ENCODE data around the gene TMEM178B. TPM values are rescaled to one million over a fixed set of nuclear protein-coding genes. Genes with fewer than 3 reads are reported as not detected.

The TMEM178B gene
- total and polyA plus RNA-seq, 2 experiments from 2014 or later: 0.24 to 0.30 TPM

- no peak overlapping the region for H2AFZ ChIP-seq
- WGBS (ENCODE audit: low lambda C conversion rate, missing lambda C conversion rate): 86% methylated on average over 7 of the region's 7 CpGs
- H3K9me3 ChIP-seq (ENCODE audit: low read depth): no peaks in the 10 kb centered on the region
- no peaks in the 10 kb centered on the region for H4K20me1 ChIP-seq (ENCODE audit: insufficient read depth, poor library complexity, severe bottlenecking)
- H3K36me3 ChIP-seq (replicated peaks; ENCODE audit: insufficient read depth, low read depth): no peaks in the 10 kb centered on the region
- no peak for DNase-seq (ENCODE audit: low spot score)
- no peaks in the 10 kb centered on the region for H3K79me2 ChIP-seq
- H3K4me1 ChIP-seq (ENCODE audit: insufficient read depth): no peaks in the 10 kb centered on the region
- H3K27me3 ChIP-seq: peaks cover 12% of the 10 kb centered on the region
- H3K27ac ChIP-seq: no peak overlapping the region
- no peak overlapping the region for H3K4me3 ChIP-seq
- TF ChIP-seq CTCF (IDR thresholded peaks at IDR 0.05; ENCODE audit: poor library complexity) (no peak), EZH2 (IDR thresholded peaks at IDR 0.05; ENCODE audit: borderline replicate concordance) (no peak), EZH2phosphoT487 (IDR thresholded peaks at IDR 0.05; ENCODE audit: low read depth, severe bottlenecking, unreplicated experiment) (no peak)
- H3K9me2 ChIP-seq (replicated peaks; ENCODE audit: insufficient read depth): no peaks in the 10 kb centered on the region
- no peak overlapping the region for H3K4me2 ChIP-seq
Observed at GRCh38 chr7:141288626-141289025, 214.8 kb downstream of the TMEM178B start.

- Histone ChIP-seq H3K79me2 (no peaks in the 10 kb centered on the region), H3K9me3 (ENCODE audit: low read depth) (no peaks in the 10 kb centered on the region), H3K4me1 (ENCODE audit: insufficient read depth) (no peaks in the 10 kb centered on the region), H3K27me3 (peaks cover 12% of the 10 kb centered on the region), H3K4me2 (no peak overlapping the region), H2AFZ (no peak overlapping the region), H4K20me1 (ENCODE audit: insufficient read depth, poor library complexity, severe bottlenecking) (no peaks in the 10 kb centered on the region), H3K9me2 (replicated peaks; ENCODE audit: insufficient read depth) (no peaks in the 10 kb centered on the region), H3K36me3 (replicated peaks; ENCODE audit: insufficient read depth, low read depth) (no peaks in the 10 kb centered on the region), H3K27ac (no peak overlapping the region), H3K4me3 (no peak overlapping the region)
- no peak for TF ChIP-seq EZH2phosphoT487 (IDR thresholded peaks at IDR 0.05; ENCODE audit: low read depth, severe bottlenecking, unreplicated experiment)
- TF ChIP-seq EZH2 (IDR thresholded peaks at IDR 0.05; ENCODE audit: borderline replicate concordance): no peak
- no peak for TF ChIP-seq CTCF (IDR thresholded peaks at IDR 0.05; ENCODE audit: poor library complexity)
- WGBS (ENCODE audit: low lambda C conversion rate, missing lambda C conversion rate): 91% methylated on average over 8 of the region's 8 CpGs
- DNase-seq (ENCODE audit: low spot score): no peak
Observed at GRCh38 chr7:141290365-141290764, 216.5 kb downstream of the TMEM178B start.

- Histone ChIP-seq H3K4me1 (ENCODE audit: insufficient read depth) (no peaks in the 10 kb centered on the region), H3K79me2 (no peaks in the 10 kb centered on the region), H3K36me3 (replicated peaks; ENCODE audit: insufficient read depth, low read depth) (no peaks in the 10 kb centered on the region), H3K27me3 (peaks cover 12% of the 10 kb centered on the region), H3K4me2 (no peak overlapping the region), H4K20me1 (ENCODE audit: insufficient read depth, poor library complexity, severe bottlenecking) (no peaks in the 10 kb centered on the region), H3K4me3 (no peak overlapping the region), H2AFZ (no peak overlapping the region), H3K9me3 (ENCODE audit: low read depth) (no peaks in the 10 kb centered on the region), H3K9me2 (replicated peaks; ENCODE audit: insufficient read depth) (no peaks in the 10 kb centered on the region), H3K27ac (no peak overlapping the region)
- TF ChIP-seq EZH2 (IDR thresholded peaks at IDR 0.05; ENCODE audit: borderline replicate concordance): no peak
- no peak for TF ChIP-seq EZH2phosphoT487 (IDR thresholded peaks at IDR 0.05; ENCODE audit: low read depth, severe bottlenecking, unreplicated experiment)
- TF ChIP-seq CTCF (IDR thresholded peaks at IDR 0.05; ENCODE audit: poor library complexity): no peak
- DNase-seq (ENCODE audit: low spot score): no peak
- WGBS (ENCODE audit: low lambda C conversion rate, missing lambda C conversion rate): 89% methylated on average over 7 of the region's 7 CpGs
Observed at GRCh38 chr7:141290973-141291372, 217.1 kb downstream of the TMEM178B start.

- peaks cover 12% of the 10 kb centered on the region for H3K27me3 ChIP-seq
- no peaks in the 10 kb centered on the region for H3K36me3 ChIP-seq (replicated peaks; ENCODE audit: insufficient read depth, low read depth)
- no peak for TF ChIP-seq EZH2phosphoT487 (IDR thresholded peaks at IDR 0.05; ENCODE audit: low read depth, severe bottlenecking, unreplicated experiment)
- no peak for TF ChIP-seq EZH2 (IDR thresholded peaks at IDR 0.05; ENCODE audit: borderline replicate concordance)
- TF ChIP-seq CTCF (IDR thresholded peaks at IDR 0.05; ENCODE audit: poor library complexity): no peak
- no peaks in the 10 kb centered on the region for H4K20me1 ChIP-seq (ENCODE audit: insufficient read depth, poor library complexity, severe bottlenecking)
- no peaks in the 10 kb centered on the region for H3K79me2 ChIP-seq
- no peak overlapping the region for H2AFZ ChIP-seq
- no peak for DNase-seq (ENCODE audit: low spot score)
- 75% methylated on average over 2 of the region's 2 CpGs for WGBS (ENCODE audit: low lambda C conversion rate, missing lambda C conversion rate)
- no peak overlapping the region for H3K4me2 ChIP-seq
- no peaks in the 10 kb centered on the region for H3K4me1 ChIP-seq (ENCODE audit: insufficient read depth)
- no peak overlapping the region for H3K4me3 ChIP-seq
- H3K27ac ChIP-seq: no peak overlapping the region
- H3K9me2 ChIP-seq (replicated peaks; ENCODE audit: insufficient read depth): no peaks in the 10 kb centered on the region
- H3K9me3 ChIP-seq (ENCODE audit: low read depth): no peaks in the 10 kb centered on the region
Observed at GRCh38 chr7:141291541-141291940, 217.7 kb downstream of the TMEM178B start.
